CD4-positive, alpha-beta T cell treated with Interleukin-4 for 4 hours (primary cell): Measurements from ENCODE around the gene PIK3R2.
A peak's percentile ranks its signal among the peaks of the same experiment; 100 is the strongest.
"Not testable (repeated sequence)": the region's sequence is repeated elsewhere in the genome, so short reads cannot be mapped to it uniquely, and the experiment has no call there.

ENCODE experiments used
- DNase-seq: peaks from one replicate; pipeline ENCODE4 v3.0.0-alpha.2; 2020

The PIK3R2 gene

DNA sequence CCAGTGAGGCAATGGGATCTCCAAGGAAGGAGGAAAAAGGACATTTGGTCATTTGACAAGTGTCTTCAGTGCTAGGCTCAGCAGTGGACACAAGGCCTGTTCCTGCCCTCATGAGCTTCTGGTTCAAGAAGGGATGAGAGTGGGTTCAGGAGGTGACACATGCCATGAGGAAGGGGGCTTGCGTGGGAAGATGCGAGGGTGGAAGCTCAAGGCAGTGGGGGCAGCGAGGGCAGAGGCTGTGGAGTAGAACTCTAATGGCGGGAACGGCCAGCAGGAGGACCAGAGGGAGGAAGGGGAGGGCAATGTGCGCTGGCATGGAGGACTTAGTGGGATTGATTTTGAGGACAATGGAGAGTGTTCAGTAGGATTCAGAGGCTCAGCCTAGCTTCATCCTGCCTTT, 3.3 kb downstream of the PIK3R2 start:
- DNase-seq, result no peak

DNA sequence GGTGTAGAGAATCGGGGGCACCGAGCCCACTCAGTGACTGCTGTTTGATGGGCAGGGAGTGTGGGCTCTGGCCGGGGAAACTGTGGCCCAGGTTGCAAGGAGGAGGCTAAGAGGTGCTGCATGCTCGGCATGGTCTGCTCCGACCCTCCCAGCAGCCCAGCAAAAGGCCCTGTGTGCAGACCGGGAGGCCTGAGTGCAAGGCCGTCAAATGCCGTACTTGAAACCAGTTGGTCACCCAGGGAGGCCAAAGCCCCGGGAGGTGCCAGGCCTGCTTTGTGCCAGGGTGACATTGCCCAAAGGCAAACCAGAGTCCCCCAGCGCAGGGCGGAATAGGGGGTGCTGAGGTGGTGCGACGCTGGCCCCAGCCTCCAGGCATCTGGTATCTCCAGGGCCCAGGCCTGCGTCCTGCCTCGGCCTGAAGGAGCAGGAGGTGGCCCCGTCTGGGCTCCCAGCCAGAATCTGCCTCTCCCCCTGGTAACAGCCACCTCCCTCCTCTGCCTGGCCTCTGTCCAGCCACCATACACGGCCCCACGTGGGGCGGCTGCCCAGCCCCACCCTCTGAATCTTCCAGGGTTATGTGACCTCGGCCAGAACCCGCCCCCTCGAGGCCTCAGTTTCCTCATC, 4.0 kb downstream of the PIK3R2 start:
- DNase-seq, result no peak

DNA sequence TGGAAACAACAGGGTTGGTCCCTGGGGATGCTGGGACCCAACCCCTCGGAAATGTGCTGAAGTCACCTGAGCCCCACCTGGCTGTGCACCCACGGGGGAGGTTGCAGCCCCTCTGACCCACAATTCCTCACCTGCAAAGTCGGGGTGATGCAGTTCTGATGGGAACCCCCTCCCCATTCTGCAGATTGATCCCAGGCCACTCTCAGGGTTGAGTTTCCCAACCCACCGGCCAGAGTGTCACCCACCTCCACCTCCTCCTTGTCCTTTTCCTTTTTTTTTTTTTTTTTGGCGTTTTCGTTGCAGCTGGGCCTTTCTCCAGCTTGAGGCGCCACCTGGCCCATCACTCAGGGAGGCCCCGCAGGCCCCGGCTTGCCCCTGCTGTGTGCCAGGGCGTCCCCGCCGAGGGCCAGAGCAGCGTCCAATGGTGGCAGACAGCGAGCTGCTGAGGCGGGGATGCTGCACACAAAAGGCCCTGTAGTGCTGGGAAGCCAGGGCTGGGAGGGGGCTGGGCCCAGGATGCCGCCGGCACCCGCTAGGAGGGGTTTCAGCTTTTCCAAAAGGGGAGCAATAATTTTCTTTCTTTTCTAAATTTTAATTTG, 4.6 kb downstream of the PIK3R2 start:
- DNase-seq, result no peak

DNA sequence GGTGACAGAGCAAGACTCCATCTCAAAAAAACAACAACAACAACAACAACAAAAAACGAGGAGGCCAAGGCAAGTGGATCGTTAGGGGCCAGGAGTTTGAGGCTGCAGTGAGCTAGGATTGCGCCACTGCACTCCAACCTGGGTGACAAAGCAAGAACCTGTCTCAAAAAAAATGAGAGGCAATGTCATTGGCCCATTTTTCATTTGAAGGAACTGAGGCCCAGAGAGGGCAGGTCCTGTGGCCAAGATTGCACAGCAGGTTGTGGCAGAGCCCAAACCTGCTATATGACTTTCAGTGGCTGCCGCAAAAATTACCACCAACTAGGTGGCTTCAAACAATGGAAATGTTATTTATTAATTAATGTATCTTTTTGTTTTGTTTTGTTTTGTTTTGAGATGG, 5.5 kb downstream of the PIK3R2 start:
- no peak for DNase-seq

DNA sequence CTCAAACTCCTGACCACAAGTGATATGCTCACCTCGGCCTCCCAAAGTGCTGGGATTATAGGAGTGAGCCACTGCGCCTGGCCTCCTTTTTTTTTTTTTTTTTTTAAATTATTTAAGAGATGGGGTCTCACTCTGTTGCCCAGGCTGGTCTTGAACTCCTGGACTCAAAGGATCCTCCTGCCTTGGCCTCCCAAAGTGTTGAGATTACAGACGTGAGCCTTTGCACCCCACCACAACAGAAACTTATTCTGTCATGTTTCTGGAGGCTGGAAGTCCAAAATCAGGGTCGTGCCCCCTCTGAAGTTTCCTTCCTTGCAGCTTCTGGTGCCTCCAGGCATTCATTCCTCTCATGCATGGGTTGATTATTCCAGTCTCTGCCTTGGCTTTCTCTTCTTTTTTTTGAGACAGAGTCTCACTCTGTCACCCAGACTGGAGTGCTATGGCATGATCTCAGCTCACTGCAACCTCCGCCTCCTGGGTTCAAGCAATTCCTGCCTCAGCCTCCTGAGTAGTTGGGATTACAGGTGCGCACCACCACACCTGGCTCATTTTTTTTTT, 6.2 kb downstream of the PIK3R2 start:
- not testable (repeated sequence) for DNase-seq

DNA sequence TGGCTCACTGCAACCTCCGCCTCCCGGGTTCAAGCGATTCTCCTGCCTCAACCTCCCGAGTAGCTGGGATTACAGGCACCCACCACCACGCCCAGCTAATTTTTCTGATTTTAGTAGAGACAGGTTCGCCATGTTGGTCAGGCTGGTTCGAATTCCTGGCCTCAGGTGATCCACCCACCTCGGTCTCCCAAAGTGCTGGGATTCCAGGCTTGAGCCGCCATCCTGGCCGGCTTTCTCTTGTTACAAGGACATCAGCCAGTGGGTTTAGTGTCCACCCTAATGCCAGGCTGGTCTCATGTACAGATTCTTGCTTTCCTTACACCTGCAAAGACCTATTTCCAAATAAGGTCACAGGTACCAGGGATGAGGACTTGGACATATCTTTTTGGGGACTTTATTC, 6.8 kb downstream of the PIK3R2 start:
- DNase-seq, result no peak

DNA sequence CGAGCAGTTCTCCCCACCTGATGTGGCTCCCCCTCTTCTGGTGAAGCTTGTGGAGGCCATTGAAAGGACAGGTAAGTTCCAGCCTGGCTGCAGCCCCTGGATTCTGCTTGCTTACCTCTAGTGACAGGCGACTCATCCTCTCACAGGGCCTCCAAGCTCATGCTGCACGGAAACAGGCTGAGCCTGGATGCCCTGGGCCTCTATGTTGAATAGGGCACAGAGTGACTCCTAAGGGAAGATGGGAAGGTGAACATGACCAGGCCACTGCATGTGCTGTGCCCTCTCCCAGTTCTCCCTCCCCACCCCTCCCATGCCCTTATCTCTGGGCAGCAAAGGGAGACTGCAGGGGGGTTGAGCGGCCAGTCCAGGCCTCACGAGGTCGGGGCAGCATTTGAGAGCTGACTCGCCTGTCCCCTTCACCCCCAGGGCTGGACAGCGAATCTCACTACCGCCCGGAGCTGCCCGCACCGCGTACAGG, 7.6 kb downstream of the PIK3R2 start:
- no peak for DNase-seq

DNA sequence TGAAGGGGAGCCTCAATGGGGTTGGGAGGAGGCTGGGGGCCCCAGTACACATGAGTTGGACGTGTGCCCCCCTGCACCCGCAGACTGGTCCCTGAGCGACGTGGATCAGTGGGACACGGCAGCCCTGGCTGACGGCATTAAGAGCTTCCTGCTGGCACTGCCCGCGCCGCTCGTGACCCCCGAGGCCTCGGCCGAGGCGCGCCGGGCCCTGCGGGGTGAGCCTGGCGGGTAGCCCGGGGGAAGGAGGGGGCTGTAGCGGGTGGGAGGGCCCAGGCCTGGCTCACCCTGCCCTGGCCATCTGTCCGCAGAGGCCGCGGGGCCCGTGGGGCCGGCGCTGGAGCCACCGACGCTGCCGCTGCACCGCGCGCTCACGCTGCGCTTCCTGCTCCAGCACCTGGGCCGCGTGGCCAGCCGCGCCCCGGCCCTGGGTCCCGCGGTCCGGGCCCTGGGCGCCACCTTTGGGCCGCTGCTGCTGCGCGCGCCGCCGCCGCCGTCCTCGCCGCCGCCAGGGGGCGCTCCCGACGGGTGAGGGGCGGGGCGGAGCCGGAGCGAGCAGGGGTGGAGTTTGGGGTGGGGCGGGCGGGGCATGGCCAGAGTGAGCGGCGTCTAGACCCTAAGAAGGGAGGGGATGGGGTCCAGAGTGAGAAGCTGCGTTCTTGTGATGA, 8.1 kb downstream of the PIK3R2 start:
- DNase-seq, result peak; percentile 62

DNA sequence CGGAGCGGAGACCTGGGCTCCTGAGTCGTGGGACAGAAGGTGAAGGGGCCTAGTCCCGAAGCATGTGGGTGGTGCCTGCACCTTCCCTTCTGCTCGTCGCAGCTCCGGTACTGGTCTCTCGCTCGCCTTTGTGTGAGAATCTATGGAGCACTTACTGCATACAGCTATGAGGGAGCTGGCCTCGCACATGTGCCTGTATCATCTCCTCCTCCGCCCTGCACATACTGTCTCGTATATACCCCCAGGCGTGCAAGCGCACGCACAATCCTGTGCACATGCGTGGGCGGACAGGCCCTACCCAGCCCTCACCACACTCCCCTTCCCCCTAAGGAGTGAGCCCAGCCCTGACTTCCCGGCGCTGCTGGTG, 8.7 kb downstream of the PIK3R2 start:
- DNase-seq, result no peak

DNA sequence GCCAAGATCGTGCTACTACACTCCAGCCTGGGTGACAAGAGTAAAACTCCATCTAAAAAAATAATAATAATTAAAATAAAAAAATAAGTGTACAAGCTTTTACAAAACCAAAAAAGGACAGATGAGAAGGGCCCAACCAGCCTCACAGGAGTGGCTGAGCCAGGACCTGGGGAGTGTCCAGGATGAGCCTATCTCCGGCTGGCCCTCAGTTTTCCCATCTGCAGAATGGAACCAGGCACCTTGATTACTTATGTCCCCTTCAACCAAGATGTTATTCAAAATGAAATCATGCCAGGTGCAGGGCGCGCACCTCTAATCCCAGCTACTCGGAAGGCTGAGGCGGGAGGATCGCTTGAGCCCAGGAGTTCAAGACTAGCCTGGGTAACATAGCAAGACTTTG, 11.1 kb downstream of the PIK3R2 start:
- DNase-seq, result no peak

DNA sequence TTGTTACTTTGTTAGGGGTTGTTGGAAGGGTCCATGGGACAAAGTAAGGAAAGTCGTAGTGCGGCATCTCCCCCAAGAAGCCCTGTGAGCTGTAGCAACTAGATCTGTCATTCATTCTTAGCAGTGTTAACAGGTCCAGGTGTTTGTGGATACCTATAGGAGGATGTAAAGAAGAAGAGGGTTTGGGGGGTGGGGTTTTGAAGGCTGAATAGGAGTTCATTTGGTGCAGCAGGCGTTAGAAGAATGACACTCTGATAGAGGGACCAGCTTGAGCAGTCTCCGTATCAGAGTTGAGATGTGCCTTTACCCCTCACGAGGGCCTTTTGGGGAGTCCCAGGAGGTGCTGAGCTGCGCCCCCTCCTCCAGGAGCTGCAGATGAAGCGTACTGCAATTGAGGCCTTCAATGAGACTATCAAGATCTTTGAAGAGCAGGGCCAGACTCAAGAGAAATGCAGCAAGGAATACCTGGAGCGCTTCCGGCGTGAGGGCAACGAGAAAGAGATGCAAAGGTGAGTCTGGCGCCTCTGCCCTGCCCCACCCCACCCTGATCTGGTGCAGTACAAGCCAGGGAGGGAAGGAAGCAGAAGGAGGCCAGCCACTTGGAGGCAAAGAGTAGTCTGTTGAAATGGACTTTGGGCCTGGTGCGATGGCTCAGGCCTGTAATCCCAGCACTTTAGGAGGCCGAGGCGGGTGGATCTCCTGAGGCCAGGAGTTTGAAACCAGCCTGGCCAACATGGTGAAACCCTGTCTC, 13.0 kb downstream of the PIK3R2 start:
- no peak for DNase-seq

DNA sequence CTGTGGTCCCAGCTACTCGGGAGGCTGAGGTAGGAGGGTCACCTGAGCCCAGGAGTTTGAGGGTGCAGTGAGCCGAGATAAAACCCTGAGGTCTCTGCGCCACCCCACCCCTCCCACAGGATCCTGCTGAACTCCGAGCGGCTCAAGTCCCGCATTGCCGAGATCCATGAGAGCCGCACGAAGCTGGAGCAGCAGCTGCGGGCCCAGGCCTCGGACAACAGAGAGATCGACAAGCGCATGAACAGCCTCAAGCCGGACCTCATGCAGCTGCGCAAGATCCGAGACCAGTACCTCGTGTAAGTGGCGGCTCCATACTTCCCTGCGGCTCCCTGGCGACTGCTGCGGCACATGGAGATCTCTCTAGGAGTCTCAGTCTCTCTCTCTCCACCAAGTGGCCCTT, 14.0 kb downstream of the PIK3R2 start:
- DNase-seq, result no peak

DNA sequence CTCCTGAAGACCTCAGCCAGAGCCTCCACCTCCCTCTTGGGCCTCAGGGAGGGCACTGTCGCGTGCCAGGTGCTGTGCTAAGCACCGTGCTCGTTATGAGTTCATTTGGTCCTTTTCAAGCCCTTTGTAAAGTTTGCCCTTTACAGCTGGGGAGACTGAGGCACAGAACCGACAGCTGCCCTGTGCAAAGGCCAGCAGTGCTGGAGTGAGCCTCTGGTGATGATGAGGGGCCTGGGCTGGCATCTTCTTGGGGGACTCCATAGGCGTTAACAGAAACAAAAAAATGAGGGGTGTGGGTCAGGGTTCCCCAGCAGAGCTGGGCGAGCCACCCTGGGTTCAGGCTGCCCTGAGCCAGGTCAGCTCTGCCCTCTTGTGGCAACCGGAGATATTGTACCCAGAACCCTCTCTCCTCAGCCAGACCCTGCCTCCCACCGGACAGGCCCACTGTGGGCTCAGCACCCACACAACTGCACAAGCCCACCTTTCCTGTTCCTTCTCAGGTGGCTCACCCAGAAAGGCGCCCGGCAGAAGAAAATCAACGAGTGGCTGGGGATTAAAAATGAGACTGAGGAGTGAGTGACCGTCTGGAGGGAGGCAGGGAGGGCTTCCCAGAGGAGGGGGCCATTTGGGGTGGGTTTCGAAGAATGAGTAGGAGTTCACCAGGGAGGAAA, 15.1 kb downstream of the PIK3R2 start:
- DNase-seq, result peak; percentile 56

DNA sequence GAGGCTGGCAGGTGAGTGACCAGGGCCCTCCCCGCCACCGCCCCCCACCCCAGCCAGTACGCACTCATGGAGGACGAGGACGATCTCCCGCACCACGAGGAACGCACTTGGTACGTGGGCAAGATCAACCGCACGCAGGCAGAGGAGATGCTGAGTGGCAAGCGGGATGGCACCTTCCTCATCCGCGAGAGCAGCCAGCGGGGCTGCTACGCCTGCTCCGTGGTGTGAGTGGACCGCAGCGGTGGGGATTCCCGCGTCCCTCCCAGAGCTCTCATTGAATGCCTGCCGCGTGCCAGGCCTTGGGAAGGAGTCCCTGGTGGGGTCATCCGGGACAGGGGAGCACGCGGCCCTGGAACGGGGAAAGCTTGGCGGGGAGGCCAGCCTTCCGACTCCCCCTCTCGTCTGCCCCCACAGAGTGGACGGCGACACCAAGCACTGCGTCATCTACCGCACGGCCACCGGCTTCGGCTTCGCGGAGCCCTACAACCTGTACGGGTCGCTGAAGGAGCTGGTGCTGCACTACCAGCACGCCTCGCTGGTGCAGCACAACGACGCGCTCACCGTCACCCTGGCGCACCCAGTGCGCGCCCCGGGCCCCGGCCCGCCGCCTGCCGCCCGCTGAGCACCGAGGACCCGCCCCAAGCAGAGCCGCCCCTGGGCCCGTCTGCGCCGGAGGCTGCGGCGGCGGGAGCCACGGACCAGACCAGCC, 15.9 kb downstream of the PIK3R2 start:
- DNase-seq, result no peak

DNA sequence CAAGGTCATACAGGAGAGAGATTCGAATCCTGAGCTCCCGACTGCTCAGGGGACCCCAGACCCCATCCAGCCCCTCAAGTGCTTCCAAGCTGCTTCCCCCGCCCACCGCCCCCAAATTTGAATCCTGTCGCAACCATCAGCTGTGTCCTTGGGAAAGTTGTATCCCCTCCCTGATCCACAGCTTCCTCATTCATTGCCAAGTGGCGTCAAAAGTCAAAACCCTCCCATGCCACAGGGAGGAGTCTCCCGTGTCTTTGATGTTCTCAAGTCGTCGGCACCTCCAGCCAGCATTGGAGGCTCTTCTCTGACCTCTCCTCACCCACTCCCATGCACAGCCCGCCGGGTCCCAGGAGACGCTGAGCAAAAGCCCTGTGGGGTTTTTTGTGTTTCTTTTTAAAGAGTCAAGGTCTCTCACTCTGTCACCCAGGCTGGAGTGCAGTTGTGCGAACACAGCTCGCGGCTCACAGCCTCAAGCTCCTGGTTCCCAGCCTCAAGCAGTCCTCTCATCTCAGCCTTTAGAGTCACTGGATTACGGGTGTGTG, 17.8 kb downstream of the PIK3R2 start:
- no peak for DNase-seq

DNA sequence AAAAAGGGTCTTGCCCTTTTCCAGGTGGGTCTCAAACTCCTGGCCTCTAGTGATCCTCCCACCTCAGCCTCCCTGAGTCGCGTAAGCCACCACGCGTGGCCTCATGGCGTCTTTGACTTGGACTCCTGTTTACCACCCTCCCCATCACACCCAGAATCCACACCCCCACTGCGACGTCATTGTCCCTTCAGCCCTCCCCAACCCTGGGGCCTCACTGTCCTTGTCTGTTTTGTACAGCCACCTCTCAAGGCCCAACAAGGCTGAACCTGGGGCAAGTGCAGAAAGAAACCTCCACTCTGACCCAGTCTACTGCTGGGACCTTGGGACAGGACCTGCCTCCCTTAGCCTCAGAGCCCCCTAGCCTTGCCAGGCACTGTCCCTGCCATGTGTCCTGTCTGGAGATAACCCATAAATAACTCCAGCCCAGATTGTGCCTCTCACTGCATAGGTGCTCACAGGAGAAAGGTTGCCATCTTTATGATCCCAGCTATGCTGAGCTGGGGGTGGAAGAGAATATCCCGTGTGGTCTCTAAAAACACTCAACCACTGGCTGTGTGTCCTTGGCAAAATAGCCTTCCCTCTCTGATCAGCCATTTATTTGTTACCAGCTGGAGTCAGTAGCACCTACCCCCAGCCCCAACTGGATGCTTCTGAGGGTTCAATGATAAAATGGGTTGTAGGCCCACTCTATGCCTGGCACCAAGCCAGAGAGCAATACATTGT, 18.8 kb downstream of the PIK3R2 start:
- no peak for DNase-seq

DNA sequence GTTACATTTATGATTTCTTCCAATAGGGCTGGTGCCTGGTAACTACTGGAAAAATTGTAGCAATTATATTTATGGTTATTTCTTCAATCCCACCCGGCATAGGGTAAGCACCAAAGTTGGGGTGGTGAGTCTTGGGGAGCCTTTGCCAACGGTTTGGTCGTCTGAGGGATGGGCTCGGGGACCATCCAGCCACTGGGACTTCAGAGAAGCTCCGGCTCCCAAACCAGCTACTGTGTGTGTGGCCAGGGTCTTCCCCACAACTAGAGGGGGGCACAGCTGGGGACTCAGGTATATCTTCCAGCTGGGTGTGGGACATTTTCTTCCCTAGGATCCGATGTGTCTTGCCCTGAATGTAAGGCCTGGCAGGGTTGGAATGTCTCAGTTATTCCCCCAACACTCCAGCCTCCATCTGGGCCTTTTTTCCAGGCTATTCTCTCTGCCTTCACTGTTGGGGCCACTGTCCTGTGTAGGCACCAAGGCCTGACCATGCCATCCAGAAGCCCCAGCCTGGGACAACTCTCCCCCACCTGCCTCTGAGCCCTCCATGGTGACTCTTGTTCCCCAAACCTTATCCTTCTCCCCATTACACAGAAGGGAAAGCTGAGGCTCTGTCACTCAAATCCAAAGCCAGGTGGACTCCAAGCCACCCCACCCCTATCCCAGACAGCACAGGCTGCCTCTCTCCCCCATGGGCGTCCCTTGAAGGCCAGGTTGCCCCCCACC, 19.5 kb downstream of the PIK3R2 start:
- no peak for DNase-seq

DNA sequence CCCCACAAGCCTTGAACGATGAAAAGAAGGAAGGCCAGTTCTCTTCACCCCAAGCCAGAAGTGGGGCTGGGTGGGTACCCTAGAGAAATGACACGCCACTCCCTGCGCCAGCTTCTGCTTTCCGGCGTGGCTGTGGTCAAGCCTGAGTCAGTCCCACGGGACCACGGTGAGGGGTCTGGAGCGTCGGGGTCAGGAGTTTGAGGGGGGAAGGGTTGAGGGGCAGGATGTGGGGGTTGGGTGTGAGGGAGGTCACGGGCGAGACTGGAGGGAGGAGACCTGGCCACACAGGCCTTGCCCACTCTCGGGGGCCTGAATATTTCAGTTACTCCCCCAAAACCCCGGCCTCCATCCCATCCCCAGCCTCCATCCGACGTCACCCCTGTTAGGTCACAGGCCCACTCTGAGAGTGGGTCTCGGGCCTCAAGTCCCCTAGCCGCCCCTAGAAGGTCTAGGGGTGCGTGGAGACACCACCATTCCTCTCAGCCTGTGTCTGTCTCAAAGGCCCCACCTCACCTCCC, 20.1 kb downstream of the PIK3R2 start:
- DNase-seq, result peak; percentile 34

DNA sequence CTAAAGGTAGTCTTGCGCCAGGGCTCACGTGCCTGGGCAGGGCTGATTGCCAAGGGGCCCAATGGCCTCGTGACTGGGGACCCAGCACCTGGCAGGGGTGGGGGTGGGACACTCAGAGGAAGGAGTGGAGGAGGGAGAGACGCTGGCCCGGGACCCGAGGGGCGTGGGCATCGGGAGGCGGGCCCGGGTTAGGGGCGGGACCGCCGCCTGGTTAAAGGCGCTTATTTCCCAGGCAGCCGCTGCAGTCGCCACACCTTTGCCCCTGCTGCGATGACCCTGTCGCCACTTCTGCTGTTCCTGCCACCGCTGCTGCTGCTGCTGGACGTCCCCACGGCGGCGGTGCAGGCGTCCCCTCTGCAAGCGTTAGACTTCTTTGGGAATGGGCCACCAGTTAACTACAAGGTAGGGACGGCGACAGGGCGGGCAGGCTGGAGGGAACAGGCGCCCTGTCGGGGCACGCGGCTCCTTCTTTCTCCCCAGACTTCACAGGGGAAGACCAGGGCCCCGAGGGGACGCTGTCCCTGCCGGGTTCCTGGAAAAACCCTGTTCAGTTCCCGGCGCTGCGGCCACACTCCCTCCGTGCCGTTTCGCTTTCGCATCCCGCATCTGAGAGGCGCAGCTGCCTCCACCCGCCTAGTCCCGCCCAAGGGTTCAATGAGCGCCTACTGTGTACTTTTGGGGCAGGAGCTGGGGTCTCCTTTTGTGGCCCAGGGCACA, 20.8 kb downstream of the PIK3R2 start, which contains the start of gene IFI30:
Gene IFI30, plus strand, starts transcription at position 242 of the 717 bp plus-strand sequence. Its CDS starts 29 bp downstream, at position 271.
- peak; percentile 49 for DNase-seq
